Mammary epithelial cell (primary cell): ENCODE data around the gene ZMIZ1.

Experiments used
- CTCF ChIP-seq, 2 donors: IDR thresholded peaks in 1 of 2; conservative IDR thresholded peaks in 1 of 2; 2 replicates each; pipeline ENCODE4 v1.5.1; 2011 to 2012; ENCODE audit warnings: inconsistent platforms in 2 of 2, low read length in 2 of 2, mild to moderate bottlenecking in 2 of 2, control low read depth in 1 of 2, low read depth in 1 of 2; ENCODE audit not compliant: insufficient read depth in 1 of 2; ENCODE audit errors: extremely low read depth in 1 of 2
- EZH2 ChIP-seq: IDR thresholded peaks from 2 replicates; pipeline ENCODE4 v1.6.1; 2012; ENCODE audit warnings: low read length, inconsistent platforms, borderline replicate concordance

GRCh38 chr10:79321951-79322350 lies 253.2 kb downstream of the ZMIZ1 start:
- TF ChIP-seq CTCF (conservative IDR thresholded peaks at IDR 0.05 in 1 of 2, IDR thresholded peaks at IDR 0.05 in 1 of 2; ENCODE audit: extremely low read depth in 1 of 2, insufficient read depth in 1 of 2, low read depth in 1 of 2, low read length in 2 of 2) (no peak), EZH2 (no peak)
